NCI-H69 (cell line): ENCODE results near the gene CDC42BPB.
"Not testable (repeated sequence)": the region's sequence is repeated elsewhere in the genome, so short reads cannot be mapped to it uniquely, and the experiment has no call there.

Source experiments
- DNase-seq: peaks from one replicate; lab custom pipeline; 2025; lab: John Stamatoyannopoulos, UW

The CDC42BPB gene

GRCh38 chr14:102928412-102929240 lies 128.7 kb downstream of the CDC42BPB start:
- DNase-seq = peak; percentile 94

- DNase-seq = peak; percentile 57
Observed at GRCh38 chr14:102927878-102928411, 129.4 kb downstream of the CDC42BPB start.

- peak; percentile 16 for DNase-seq
Observed at GRCh38 chr14:102927346-102927877, 129.9 kb downstream of the CDC42BPB start.

- DNase-seq = not testable (repeated sequence)
Observed at GRCh38 chr14:102926840-102927239, 130.5 kb downstream of the CDC42BPB start.

- DNase-seq = peak; percentile 20
Observed at GRCh38 chr14:102926104-102926503, 131.2 kb downstream of the CDC42BPB start.

- no peak for DNase-seq
Observed at GRCh38 chr14:102925646-102926045, 131.7 kb downstream of the CDC42BPB start.

GRCh38 chr14:102924632-102925588 lies 132.4 kb downstream of the CDC42BPB start:
- DNase-seq = no peak

- no peak for DNase-seq
Observed at GRCh38 chr14:102923925-102924486, 133.3 kb downstream of the CDC42BPB start.

GRCh38 chr14:102923201-102923924 lies 134.0 kb downstream of the CDC42BPB start:
- peak; percentile 24 for DNase-seq

GRCh38 chr14:102922490-102923200 lies 134.7 kb downstream of the CDC42BPB start, which contains the start of gene AMN:
Gene AMN (plus strand): TSS chr14:102922663. CDS start chr14:102922689, 26 bp downstream.
- peak; percentile 47 for DNase-seq

GRCh38 chr14:102920998-102921304 lies 136.4 kb downstream of the CDC42BPB start:
- DNase-seq = no peak

GRCh38 chr14:102920273-102920997 lies 136.9 kb downstream of the CDC42BPB start:
- DNase-seq = no peak

GRCh38 chr14:102918438-102918837 lies 138.9 kb downstream of the CDC42BPB start:
- no peak for DNase-seq

- peak; percentile 72 for DNase-seq
Observed at GRCh38 chr14:102917469-102918211, 139.7 kb downstream of the CDC42BPB start.

GRCh38 chr14:102917056-102917385 lies 140.3 kb downstream of the CDC42BPB start:
- DNase-seq = no peak

- DNase-seq = no peak
Observed at GRCh38 chr14:102916347-102917055, 140.8 kb downstream of the CDC42BPB start.

GRCh38 chr14:102915292-102916110 lies 141.8 kb downstream of the CDC42BPB start:
- no peak for DNase-seq
